ENCODE data around the gene DPYSL4.

Gene DPYSL4

GRCh38 chr10:132163826-132164515 is 22.8 kb upstream of the DPYSL4 start:
- no peak for DNase-seq (ENCODE audit: low read depth)

- DNase-seq (ENCODE audit: low read depth), result no peak
Observed at GRCh38 chr10:132164761-132165278, 21.9 kb upstream of the DPYSL4 start.

GRCh38 chr10:132165416-132165980 is 21.2 kb upstream of the DPYSL4 start:
- no peak for DNase-seq (ENCODE audit: low read depth)

GRCh38 chr10:132166216-132166950 is 20.4 kb upstream of the DPYSL4 start:
- DNase-seq (ENCODE audit: low read depth), result no peak

GRCh38 chr10:132167041-132167674 is 19.6 kb upstream of the DPYSL4 start:
- DNase-seq (ENCODE audit: low read depth), result no peak

GRCh38 chr10:132167976-132168375 is 18.8 kb upstream of the DPYSL4 start:
- DNase-seq (ENCODE audit: low read depth), result no peak

GRCh38 chr10:132168571-132169030 is 18.1 kb upstream of the DPYSL4 start:
- DNase-seq (ENCODE audit: low read depth), result no peak

- no peak for DNase-seq (ENCODE audit: low read depth)
Observed at GRCh38 chr10:132169031-132169765, 17.6 kb upstream of the DPYSL4 start.

GRCh38 chr10:132169766-132170560 is 16.8 kb upstream of the DPYSL4 start:
- no peak for DNase-seq (ENCODE audit: low read depth)

GRCh38 chr10:132170561-132171361 is 16.0 kb upstream of the DPYSL4 start:
- no peak for DNase-seq (ENCODE audit: low read depth)

- no peak for DNase-seq (ENCODE audit: low read depth)
Observed at GRCh38 chr10:132172091-132173066, 14.4 kb upstream of the DPYSL4 start.

GRCh38 chr10:132173185-132173584 is 13.6 kb upstream of the DPYSL4 start:
- no peak for DNase-seq (ENCODE audit: low read depth)

- DNase-seq (ENCODE audit: low read depth), result no peak
Observed at GRCh38 chr10:132174237-132174636, 12.5 kb upstream of the DPYSL4 start.

GRCh38 chr10:132175408-132175807 is 11.3 kb upstream of the DPYSL4 start:
- DNase-seq (ENCODE audit: low read depth), result no peak

GRCh38 chr10:132175907-132176581 is 10.7 kb upstream of the DPYSL4 start:
- DNase-seq (ENCODE audit: low read depth), result no peak

- no peak for DNase-seq (ENCODE audit: low read depth)
Observed at GRCh38 chr10:132176623-132177500, 9.9 kb upstream of the DPYSL4 start.

GRCh38 chr10:132178046-132178445 is 8.7 kb upstream of the DPYSL4 start:
- no peak for DNase-seq (ENCODE audit: low read depth)

All from iris pigment epithelial cell (primary cell).